Nephron (organoid): Measurements from ENCODE around the gene RPRD1A.
A peak's percentile ranks its signal among the peaks of the same experiment; 100 is the strongest.
"Not testable (repeated sequence)": the region's sequence is repeated elsewhere in the genome, so short reads cannot be mapped to it uniquely, and the experiment has no call there.

Experiments
- H3K27ac Mint-ChIP-seq, 3 experiments: 2 replicates each; pipeline ENCODE4 v1.8.0; 2020; ENCODE audit warnings: mixed read lengths in 3 of 3, mild to moderate bottlenecking in 2 of 3, moderate library complexity in 1 of 3
- H3K27me3 Mint-ChIP-seq: 2 replicates; pipeline ENCODE4 v1.8.0; 2021; ENCODE audit warnings: low read depth, mild to moderate bottlenecking, moderate library complexity, mixed read lengths
- H3K36me3 Mint-ChIP-seq: 2 replicates; pipeline ENCODE4 v1.8.0; 2020; ENCODE audit warnings: low read depth, mixed read lengths
- H3K4me1 Mint-ChIP-seq: 2 replicates; pipeline ENCODE4 v1.8.0; 2020; ENCODE audit warnings: mixed read lengths
- H3K4me3 Mint-ChIP-seq, 3 experiments: 2 replicates each; pipeline ENCODE4 v1.8.0; 2020; ENCODE audit warnings: mild to moderate bottlenecking in 3 of 3, mixed read lengths in 3 of 3, moderate library complexity in 2 of 3
- H3K9me3 Mint-ChIP-seq: 2 replicates; pipeline ENCODE4 v1.8.0; 2020; ENCODE audit warnings: mixed read lengths
- TF ChIP-seq, protein P1 (sequence below), 3 experiments: fragments of 200-600 bp; sonication (generic); IDR thresholded peaks; one replicate each; pipeline ENCODE4 v1.5.0; 2021; ENCODE audit warnings: antibody characterized with exemption in 3 of 3; ENCODE audit not compliant: unreplicated experiment in 3 of 3

Gene RPRD1A

DNA sequence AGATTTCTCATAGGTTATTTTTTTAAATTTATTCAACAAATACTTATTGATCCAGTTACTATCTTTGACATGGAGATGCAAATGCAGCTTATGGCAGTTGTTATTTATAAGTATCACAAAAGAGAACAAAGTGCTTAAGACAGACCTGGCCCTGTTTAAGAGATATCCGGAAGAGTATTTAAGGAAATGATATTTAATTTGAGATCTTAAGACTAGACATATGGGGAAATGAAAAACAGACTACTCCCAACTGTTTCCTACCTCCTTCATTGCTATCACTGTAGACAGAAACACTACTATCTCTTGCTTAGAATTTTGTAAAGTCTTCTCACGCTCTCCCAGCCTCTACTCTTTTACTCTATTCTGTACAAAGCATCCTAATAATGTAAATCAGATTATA, 36.0 kb downstream of the RPRD1A start:
- H3K9me3 Mint-ChIP-seq = peaks cover 2% of the 10 kb centered on the region
- peaks cover 10% of the 10 kb centered on the region for H3K4me1 Mint-ChIP-seq
- H3K4me3 Mint-ChIP-seq = no peak overlapping the region
- peaks cover 57% of the 10 kb centered on the region for H3K36me3 Mint-ChIP-seq
- H3K27ac Mint-ChIP-seq = no peak overlapping the region
- no peaks in the 10 kb centered on the region for H3K27me3 Mint-ChIP-seq
- TF ChIP-seq, protein P1, sequence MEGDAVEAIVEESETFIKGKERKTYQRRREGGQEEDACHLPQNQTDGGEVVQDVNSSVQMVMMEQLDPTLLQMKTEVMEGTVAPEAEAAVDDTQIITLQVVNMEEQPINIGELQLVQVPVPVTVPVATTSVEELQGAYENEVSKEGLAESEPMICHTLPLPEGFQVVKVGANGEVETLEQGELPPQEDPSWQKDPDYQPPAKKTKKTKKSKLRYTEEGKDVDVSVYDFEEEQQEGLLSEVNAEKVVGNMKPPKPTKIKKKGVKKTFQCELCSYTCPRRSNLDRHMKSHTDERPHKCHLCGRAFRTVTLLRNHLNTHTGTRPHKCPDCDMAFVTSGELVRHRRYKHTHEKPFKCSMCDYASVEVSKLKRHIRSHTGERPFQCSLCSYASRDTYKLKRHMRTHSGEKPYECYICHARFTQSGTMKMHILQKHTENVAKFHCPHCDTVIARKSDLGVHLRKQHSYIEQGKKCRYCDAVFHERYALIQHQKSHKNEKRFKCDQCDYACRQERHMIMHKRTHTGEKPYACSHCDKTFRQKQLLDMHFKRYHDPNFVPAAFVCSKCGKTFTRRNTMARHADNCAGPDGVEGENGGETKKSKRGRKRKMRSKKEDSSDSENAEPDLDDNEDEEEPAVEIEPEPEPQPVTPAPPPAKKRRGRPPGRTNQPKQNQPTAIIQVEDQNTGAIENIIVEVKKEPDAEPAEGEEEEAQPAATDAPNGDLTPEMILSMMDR (IDR thresholded peaks at IDR 0.05; ENCODE audit: unreplicated experiment in 3 of 3) = no peak

DNA sequence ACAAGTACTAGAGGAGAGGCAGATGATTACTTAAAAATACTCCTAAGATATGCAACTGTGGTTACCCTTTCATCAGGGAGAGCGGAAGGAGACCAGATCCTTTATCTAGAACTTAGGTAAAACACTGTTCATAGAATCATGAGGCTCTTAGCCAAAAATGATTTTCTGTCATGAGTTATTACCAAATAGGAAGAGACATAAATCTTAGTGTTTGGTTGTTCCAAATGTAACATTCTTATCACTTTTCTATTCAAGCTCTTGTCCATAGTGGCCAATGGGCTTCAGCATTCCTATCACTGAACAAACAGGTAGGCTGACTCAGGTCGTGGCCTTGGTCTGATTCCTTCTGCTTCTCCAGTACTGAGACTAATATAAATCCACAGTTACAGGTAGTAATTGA, 38.5 kb downstream of the RPRD1A start:
- H3K36me3 Mint-ChIP-seq = peaks cover 64% of the 10 kb centered on the region
- TF ChIP-seq, protein P1 (IDR thresholded peaks at IDR 0.05; ENCODE audit: unreplicated experiment in 3 of 3) = no peak
- H3K27me3 Mint-ChIP-seq = no peaks in the 10 kb centered on the region
- no peak overlapping the region for H3K4me3 Mint-ChIP-seq
- H3K27ac Mint-ChIP-seq = no peak overlapping the region
- H3K4me1 Mint-ChIP-seq = peaks cover 5% of the 10 kb centered on the region
- H3K9me3 Mint-ChIP-seq = no peaks in the 10 kb centered on the region

- H3K4me1 Mint-ChIP-seq = peaks cover 5% of the 10 kb centered on the region
- no peaks in the 10 kb centered on the region for H3K9me3 Mint-ChIP-seq
- TF ChIP-seq, protein P1 (IDR thresholded peaks at IDR 0.05; ENCODE audit: unreplicated experiment in 3 of 3) = no peak
- H3K4me3 Mint-ChIP-seq = no peak overlapping the region
- H3K36me3 Mint-ChIP-seq = peaks cover 45% of the 10 kb centered on the region
- H3K27me3 Mint-ChIP-seq = no peaks in the 10 kb centered on the region
- H3K27ac Mint-ChIP-seq = peak overlapping the region; percentile 47 to 66 (median 52)
Observed at GRCh38 chr18:36025025-36025424, 42.3 kb downstream of the RPRD1A start.

GRCh38 chr18:36024241-36024640, 43.1 kb downstream of the RPRD1A start:
- H3K4me3 Mint-ChIP-seq, H3K27ac Mint-ChIP-seq, H3K4me1 Mint-ChIP-seq, H3K9me3 Mint-ChIP-seq, H3K27me3 Mint-ChIP-seq: not testable (repeated sequence)
- peaks cover 41% of the 10 kb centered on the region for H3K36me3 Mint-ChIP-seq

- Mint-ChIP-seq H3K27me3 (no peaks in the 10 kb centered on the region), H3K36me3 (peaks cover 32% of the 10 kb centered on the region), H3K4me3 (no peak overlapping the region), H3K9me3 (no peaks in the 10 kb centered on the region), H3K4me1 (peaks cover 5% of the 10 kb centered on the region), H3K27ac (peak overlapping the region in 1 of 3 experiments; percentile 71)
- TF ChIP-seq, protein P1 (IDR thresholded peaks at IDR 0.05; ENCODE audit: unreplicated experiment in 3 of 3) = no peak
Observed at GRCh38 chr18:36023336-36023735, 44.0 kb downstream of the RPRD1A start.

DNA sequence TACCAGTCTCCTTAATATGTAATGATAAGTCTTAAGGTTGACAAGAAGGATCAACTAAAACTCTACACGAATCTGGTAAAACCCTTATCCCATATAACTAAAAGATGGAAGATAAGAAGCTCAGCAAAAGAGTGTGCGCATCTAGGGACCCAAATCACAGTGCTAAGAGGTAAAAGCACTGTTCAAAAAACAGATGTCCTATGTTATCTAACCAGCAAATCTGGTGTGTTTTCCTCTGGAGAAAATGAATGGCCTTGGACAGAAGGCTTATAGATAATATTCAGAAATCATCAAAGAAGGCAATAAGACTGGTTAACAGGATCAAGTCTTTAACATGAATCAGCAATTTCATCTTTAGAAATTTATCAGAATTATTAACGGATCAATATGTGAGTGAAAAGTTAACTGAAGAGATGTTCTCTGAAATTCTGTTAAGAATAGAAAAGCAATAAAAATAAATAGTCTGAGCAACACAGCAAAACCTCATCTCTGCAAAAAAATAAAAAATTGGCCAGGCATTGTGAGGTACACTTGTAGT, 47.1 kb downstream of the RPRD1A start:
- Mint-ChIP-seq H3K27ac (no peak overlapping the region), H3K4me3 (no peak overlapping the region), H3K36me3 (peaks cover 11% of the 10 kb centered on the region), H3K27me3 (no peaks in the 10 kb centered on the region), H3K4me1 (peaks cover 3% of the 10 kb centered on the region), H3K9me3 (no peaks in the 10 kb centered on the region)
- TF ChIP-seq, protein P1 (IDR thresholded peaks at IDR 0.05; ENCODE audit: unreplicated experiment in 3 of 3) = no peak
